GM12891 (cell line): ENCODE measurements around the gene FCRL6.

ENCODE experiments used
- DNase-seq: peaks from one replicate; pipeline ENCODE4 v3.0.0; 2011; ENCODE audit warnings: low spot score; ENCODE audit not compliant: insufficient read length
- FAIRE-seq: peaks from 2 replicates; lab custom pipeline; 2011; peaks lifted over from hg19 to GRCh38; lab: Jason Lieb, UNC
- PAX5 ChIP-seq: IDR thresholded peaks from 2 replicates; pipeline ENCODE4 v1.6.1; 2011; ENCODE audit warnings: low read length, moderate library complexity, mild to moderate bottlenecking; ENCODE audit not compliant: insufficient read depth, severe bottlenecking
- POLR2A ChIP-seq: IDR thresholded peaks from 2 replicates; pipeline ENCODE4 v1.6.1; 2011; ENCODE audit warnings: low read depth, low read length, control low read depth
- POLR2AphosphoS5 ChIP-seq: IDR thresholded peaks from 2 replicates; pipeline ENCODE4 v1.6.1; 2011; ENCODE audit warnings: low read depth, low read length, control low read depth
- POU2F2 ChIP-seq: IDR thresholded peaks from 2 replicates; pipeline ENCODE4 v1.6.1; 2011; ENCODE audit warnings: low read depth, mild to moderate bottlenecking, control low read depth, low read length, moderate library complexity
- SPI1 ChIP-seq: IDR thresholded peaks from 2 replicates; pipeline ENCODE4 v1.6.1; 2011; ENCODE audit warnings: low read depth, low read length, control low read depth
- TAF1 ChIP-seq: IDR thresholded peaks from 2 replicates; pipeline ENCODE4 v1.6.1; 2011; ENCODE audit warnings: low read depth, low read length, control low read depth

The FCRL6 gene

GRCh38 chr1:159859767-159860322 is 57.7 kb downstream of the FCRL6 start:
- DNase-seq: no peak
- FAIRE-seq: no peak
- no peak for TF ChIP-seq SPI1
- TF ChIP-seq POLR2A: no peak
- TF ChIP-seq TAF1: no peak
- TF ChIP-seq POLR2AphosphoS5: no peak
- no peak for TF ChIP-seq PAX5
- no peak for TF ChIP-seq POU2F2

GRCh38 chr1:159860456-159860855 is 58.3 kb downstream of the FCRL6 start:
- DNase-seq (no peak), FAIRE-seq (no peak)
- TF ChIP-seq POLR2AphosphoS5 (no peak), POLR2A (no peak), TAF1 (no peak), SPI1 (no peak), POU2F2 (no peak), PAX5 (no peak)

- TF ChIP-seq PAX5: no peak
- no peak for TF ChIP-seq POLR2A
- TF ChIP-seq TAF1: no peak
- no peak for TF ChIP-seq POLR2AphosphoS5
- no peak for TF ChIP-seq POU2F2
- TF ChIP-seq SPI1: no peak
- DNase-seq (no peak), FAIRE-seq (no peak)
Observed at GRCh38 chr1:159861218-159861617, 59.1 kb downstream of the FCRL6 start.

GRCh38 chr1:159862031-159862430 is 59.9 kb downstream of the FCRL6 start:
- DNase-seq: no peak
- TF ChIP-seq TAF1 (no peak), POU2F2 (no peak), POLR2A (no peak), SPI1 (no peak)
- FAIRE-seq: no peak

- FAIRE-seq (no peak), DNase-seq (no peak)
- TF ChIP-seq PAX5 (no peak), POLR2A (no peak), POU2F2 (no peak), TAF1 (no peak)
Observed at GRCh38 chr1:159862557-159862956, 60.4 kb downstream of the FCRL6 start, which contains the start of gene VSIG8. Gene VSIG8 (minus strand): TSS chr1:159862657. CDS start chr1:159862521, 136 bp downstream.

GRCh38 chr1:159864262-159864661 is 62.1 kb downstream of the FCRL6 start:
- DNase-seq (no peak), FAIRE-seq (no peak)
- TF ChIP-seq TAF1: no peak
- TF ChIP-seq POLR2AphosphoS5: no peak
- TF ChIP-seq POU2F2: no peak
- no peak for TF ChIP-seq PAX5
- no peak for TF ChIP-seq POLR2A
- TF ChIP-seq SPI1: no peak
